ENCODE measurements around the gene CPED1.

CPED1 gene

DNA sequence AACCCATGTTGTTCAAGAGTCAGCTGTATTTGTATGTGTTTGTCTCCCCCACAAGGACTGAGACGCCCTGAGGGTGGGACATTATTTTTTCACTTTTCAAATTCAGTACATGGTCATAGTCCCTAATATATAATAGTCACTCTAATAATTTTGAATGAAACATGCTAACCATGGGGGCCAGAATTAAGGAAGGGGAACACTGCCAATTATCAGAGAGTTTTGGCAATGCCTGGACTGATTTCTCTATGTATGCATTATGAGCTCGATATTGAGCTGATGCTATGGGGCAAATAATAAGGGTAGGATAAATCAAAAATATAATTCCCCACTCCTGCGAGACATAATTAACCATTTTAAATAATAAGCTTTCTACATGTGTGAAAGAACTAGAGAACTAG lies 87.4 kb downstream of the CPED1 start:
- DNase-seq: no peak

- DNase-seq: no peak
Observed at GRCh38 chr7:121076350-121077164, 88.0 kb downstream of the CPED1 start.

DNA sequence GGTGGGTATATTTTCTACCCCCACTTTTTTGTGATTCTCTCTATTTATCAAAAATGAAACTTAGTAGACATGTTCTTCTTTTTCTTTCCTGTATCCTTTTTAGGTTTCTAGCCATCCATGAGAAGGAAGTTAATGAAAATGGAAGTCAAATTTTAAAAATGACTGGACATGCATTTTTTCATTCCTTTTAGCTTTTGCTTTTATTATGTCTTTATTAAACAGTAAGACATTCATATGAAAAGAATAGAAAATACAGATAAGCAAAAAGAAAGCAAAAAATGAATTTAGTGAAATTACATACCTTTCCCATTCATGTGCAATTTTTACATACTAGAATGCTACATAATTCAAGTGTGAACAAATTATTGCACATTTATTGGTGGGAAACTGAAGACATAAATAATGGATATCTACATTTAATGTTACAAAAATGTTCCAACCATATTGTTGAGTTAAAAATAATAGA lies 88.7 kb downstream of the CPED1 start:
- DNase-seq: no peak

GRCh38 chr7:121078701-121079227 lies 90.3 kb downstream of the CPED1 start:
- no peak for DNase-seq

GRCh38 chr7:121079425-121080169 lies 91.1 kb downstream of the CPED1 start:
- DNase-seq: no peak

DNA sequence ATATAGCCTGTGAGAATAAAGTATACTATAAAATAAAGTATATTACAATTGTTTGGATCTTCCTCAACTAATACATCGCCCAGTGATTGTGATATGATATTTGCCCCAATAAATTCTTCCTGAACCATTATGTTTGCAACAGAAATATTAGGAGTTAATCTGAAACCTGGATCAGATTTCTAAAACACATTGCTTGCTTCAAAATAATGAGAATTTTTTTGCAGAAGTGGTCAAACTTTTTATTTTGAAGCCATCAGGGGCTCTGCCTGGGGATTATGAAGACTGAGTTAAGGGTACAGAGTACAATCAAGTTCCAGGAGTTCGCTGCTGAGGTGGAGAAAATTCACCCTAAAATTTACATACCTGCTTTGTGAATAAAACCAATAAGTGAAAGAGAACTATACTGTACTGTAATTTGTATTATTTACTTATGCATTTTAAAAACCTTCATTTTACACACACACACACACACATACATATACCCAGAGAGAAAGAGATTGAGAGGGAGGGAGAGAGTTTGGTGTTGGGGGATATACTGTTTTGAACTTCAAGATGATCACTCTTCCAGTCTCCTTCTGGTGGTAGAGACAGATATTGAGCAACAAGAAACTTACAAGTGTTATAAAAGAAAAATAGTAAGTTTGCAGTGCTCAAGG lies 91.9 kb downstream of the CPED1 start:
- no peak for DNase-seq

- DNase-seq: no peak
Observed at GRCh38 chr7:121080913-121081326, 92.4 kb downstream of the CPED1 start.

DNA sequence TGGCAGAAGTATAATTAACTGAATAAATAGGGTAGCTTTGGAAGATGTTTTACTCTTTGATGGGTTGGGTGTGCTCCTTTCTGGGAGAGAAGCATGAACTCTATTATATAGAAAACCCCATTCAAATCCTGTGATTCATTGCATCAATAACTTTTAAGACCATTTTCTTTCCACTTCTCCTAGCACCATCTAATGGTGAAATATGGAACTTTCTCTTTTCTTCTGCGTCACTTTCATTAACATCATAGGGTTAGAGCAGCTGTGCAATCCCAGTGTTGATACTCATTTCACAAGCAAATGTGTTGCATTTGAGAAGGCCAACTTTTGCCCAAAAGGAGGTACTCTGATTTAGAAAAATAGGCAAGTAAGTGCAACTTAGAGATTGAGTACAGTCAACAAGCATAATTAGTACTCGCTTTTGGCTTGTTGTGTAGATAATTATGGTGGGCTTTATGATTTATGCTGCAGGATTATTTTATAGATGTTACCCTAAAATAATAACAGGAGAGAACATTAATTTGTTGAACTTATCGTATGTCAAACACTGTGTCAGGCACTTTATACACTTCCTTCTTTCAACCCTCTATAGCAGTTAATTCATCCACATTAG lies 92.9 kb downstream of the CPED1 start:
- peak; percentile 55 for DNase-seq

GRCh38 chr7:121082400-121083101 lies 94.0 kb downstream of the CPED1 start:
- no peak for DNase-seq

- no peak for DNase-seq
Observed at GRCh38 chr7:121083138-121083789, 94.8 kb downstream of the CPED1 start.

GRCh38 chr7:121083790-121084251 lies 95.3 kb downstream of the CPED1 start:
- no peak for DNase-seq

- no peak for DNase-seq
Observed at GRCh38 chr7:121084256-121084655, 95.7 kb downstream of the CPED1 start.

DNA sequence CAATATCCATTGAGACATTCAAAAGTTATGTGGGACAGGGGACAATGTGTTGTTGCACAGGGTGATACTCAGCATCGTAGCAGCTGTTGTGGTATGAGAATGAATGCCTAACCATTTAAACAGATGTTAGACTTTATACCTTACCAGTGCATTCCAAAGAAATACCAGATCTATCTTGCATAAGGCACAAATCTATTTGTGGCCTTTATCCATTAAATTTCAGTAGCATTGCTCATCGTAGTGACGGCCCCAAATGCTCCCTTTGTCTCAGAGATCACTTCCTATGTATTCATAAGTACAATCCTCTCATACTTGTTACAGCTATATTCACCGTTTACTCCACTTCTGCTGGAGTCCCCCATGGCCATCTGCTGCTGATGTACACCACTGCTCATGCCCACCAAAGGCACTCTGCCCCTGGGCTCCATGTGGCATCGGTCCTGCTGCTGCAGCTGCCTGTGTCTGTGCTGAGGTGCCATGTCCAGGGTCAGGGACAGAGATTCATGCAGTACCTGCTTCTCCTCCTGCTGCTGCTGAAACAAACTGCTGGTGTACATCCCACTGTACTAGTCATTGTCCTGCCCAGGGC lies 96.3 kb downstream of the CPED1 start:
- no peak for DNase-seq

GRCh38 chr7:121085922-121086321 lies 97.4 kb downstream of the CPED1 start:
- no peak for DNase-seq

GRCh38 chr7:121088870-121089269 lies 100.4 kb downstream of the CPED1 start:
- DNase-seq: no peak

- no peak for DNase-seq
Observed at GRCh38 chr7:121094829-121095228, 106.3 kb downstream of the CPED1 start.

GRCh38 chr7:121097577-121097976 lies 109.1 kb downstream of the CPED1 start:
- DNase-seq: no peak

- no peak for DNase-seq
Observed at GRCh38 chr7:121099572-121099971, 111.1 kb downstream of the CPED1 start.

DNA sequence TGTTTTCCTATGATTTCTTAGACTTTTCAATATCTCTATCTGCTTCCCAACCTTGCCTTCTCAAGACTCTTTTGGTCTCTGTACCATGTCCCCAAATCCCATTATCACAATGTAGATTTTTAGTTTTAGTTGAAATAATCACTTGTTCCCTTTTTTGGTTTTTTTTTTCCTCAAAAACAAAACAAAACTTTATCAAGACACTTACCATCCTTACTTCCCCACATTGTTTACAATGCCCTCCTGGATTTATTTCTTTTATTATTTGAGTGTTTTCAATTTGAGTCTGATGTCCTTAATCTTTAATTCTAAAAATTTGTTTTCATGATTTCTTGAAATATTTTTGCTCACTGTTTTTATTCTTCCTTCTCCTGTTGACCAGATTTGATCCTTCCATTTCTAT lies 112.6 kb downstream of the CPED1 start:
- DNase-seq: no peak

GRCh38 chr7:121101621-121102020 lies 113.1 kb downstream of the CPED1 start:
- no peak for DNase-seq

GRCh38 chr7:121102619-121103018 lies 114.1 kb downstream of the CPED1 start:
- no peak for DNase-seq

Data from CD4-positive, alpha-beta T cell treated with Interleukin-10 for 1 hour (primary cell).